HG03575 (cell line): ENCODE results near the gene PFAS.
"Not testable (repeated sequence)": the region's sequence is repeated elsewhere in the genome, so short reads cannot be mapped to it uniquely, and the experiment has no call there.

Experiments
- ATAC-seq: cut with Tn5 transposase; IDR thresholded peaks from one replicate; pipeline ENCODE4 v1.9.1; 2021; ENCODE audit not compliant: unreplicated experiment, insufficient number of reproducible peaks, low FRiP score; ENCODE audit errors: extremely low read depth

The PFAS gene

DNA sequence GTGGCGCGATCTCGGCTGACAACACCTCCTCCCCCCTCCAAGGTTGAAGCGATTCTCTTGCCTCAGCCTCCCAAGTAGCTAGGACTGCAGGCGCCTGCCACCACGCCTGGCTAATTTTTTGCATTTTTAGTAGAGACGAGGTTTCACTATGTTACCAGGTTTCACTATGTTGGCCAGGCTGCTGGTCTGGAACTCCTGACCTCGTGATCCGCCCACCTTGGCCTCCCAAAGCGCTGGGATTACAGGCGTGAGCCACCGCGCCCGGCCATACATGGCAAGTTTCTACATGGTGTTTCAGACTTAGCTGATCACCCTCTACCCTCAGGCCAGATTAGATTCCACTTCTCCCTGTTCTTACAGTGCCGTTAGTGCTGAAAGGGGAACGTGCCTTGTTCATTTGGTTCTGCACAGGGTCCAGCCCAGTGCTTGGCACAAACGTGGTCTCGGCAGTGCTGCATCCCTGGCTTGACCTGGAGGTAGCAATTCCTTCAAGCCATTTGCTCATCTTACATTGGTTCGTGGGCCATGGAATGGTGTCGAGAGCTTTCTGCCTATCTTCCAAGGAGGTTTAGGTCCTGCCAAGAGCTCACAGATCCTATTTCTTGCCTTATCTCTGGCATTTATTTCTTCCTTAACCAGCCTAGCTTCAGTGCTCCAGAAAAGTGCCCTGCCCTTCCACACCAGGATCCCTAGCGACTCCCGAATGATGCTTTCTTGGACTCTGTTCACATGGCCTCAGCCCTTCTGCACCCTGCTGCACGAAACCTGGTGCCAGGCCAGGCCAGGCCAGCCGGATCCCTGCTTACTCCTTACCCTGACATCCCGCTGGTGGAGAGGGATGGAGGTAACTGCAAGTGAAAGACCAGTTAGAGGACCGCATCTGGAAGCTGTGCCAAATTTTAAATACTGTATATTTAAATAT lies 23.9 kb upstream of the PFAS start:
- ATAC-seq, result no peak

DNA sequence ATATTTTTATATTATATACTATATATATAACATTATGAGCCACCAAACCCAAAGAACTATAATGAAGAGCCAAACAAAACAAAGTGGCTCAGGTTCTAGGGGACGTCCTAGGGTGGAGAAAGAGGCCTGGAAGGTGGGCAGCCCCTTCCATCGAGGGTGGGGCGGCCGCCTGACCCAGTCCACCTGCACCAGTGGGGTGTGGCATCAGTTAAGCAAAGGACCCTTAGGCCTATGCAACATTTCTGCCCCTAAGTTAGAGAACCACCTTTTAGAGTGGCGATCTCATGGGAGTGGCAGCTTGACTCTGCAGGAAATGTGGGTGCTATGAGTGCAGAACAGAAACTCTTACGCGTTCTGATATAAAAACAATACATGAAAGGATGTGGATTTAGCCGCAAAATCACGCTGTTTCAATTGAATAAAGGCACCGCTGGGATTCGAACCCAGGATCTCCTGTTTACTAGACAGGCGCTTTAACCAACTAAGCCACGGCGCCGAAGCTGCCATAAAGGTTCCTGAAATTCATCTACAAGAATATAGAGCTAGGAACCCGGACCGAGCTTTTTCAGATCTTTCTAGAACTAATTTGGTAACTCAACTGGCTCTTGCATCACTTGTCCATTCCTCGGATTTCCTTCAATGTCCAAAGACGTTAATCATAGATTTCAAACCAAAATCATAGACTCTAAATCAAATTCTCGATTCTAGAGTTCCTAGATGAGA lies 23.1 kb upstream of the PFAS start:
- ATAC-seq, result no peak

DNA sequence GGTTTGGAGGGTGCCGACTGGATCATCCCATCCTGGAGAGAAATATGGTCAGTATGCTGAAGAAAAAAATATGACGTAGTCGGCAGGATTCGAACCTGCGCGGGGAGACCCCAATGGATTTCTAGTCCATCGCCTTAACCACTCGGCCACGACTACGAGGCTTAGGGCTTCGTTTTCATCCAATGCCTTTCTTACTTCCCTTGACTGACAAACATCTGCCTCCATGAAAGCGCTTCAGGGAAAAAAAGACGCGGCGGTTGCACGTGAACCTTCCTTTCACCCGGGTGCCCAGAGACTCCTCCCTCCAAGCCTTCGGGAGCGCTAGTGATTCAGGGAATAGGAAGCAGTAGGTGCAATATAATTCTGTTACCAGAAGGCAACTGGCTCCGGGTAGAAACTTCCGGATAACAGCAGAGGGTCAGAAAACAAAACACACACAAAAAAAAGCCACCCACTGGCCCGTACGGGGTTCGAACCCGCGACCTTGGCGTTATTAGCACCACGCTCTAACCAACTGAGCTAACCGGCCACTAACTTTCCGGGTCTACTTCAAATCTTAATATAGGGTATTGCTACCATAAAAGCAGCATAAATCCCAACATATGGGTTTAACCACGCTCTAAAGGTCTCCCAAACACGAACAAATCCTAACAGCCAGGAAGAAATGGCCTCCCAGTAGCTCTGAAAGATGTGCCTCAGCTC lies 22.4 kb upstream of the PFAS start:
- ATAC-seq, result no peak

DNA sequence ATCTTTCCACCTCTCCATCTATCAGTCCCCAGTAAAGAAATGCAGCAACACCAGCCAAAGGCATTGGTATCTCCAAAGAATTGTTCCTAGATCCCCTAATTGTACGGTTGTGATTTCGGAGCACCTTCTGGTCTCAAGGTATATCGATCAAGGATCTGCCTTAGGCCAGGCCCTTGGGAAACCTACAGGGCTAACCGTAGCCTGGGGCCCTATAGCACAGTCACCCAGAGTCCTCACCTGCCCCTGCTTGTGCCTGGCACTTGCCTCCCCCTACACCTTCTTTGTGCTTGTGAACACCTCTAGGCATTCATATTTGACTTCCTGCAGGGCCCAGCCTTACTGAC lies 21.9 kb upstream of the PFAS start:
- ATAC-seq, result no peak

DNA sequence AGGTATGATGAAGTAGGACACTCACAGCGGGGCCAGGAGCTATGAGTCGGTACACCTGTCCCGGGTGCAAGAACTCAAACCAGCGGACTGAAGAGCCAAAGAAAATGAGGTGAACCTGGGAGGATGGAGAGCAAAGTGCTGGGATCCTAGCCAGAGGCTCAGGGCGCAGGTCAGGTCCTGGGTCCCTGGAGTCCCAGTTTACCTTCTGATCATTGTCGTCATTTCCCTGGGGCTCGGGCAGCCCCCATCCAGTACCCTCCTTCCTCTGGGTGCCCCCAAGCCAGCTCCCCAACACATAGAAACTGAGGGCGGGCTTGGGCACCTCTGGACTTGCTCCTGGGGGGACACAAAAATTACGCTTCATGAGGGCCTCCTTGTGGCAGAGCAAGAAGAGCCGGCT lies 17.4 kb upstream of the PFAS start:
- no peak for ATAC-seq

DNA sequence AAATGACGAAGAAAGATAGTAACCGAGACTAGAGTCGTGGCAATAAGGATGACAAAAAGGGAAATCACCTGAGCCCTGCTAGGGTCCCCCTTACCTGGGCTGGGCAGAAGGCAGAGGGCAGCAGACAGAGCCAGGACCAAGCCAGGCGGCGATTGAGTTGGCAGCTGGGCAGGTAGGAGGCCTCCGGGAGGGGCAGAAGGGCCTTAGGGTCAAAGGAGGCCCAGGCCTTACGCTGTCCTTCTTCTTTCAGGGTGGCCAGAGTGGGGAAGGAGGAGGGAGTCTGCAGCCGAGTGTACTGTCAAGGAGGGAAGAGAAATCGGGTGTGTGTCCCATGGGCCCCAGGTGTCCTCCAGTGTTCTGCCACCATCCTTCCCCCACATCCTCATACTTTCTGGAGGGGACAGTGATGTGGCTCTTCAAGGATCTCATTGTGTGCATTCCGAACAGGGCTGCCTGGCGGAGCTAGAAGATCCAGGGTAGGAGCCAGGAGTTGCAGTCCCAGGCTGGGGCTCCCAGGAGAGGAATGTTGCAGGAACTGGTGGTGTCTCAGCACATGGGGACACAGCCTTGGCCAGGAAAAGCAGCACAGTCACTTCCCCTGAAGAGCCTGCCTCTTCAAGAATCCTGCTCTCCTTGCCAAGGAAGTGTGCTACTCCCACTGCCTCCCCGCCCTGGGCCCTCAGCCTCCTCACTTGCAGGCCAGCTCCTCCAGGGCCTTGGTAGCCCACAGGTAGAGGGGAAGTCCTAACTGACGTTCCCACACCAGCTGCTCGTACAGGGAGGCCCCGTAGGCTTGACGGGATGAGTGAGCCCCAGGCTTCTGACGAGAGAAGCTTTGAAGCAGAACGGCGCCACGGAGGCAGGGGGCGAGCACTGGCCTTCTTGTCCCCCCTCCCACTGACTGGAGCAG lies 14.5 kb upstream of the PFAS start:
- ATAC-seq, result no peak

DNA sequence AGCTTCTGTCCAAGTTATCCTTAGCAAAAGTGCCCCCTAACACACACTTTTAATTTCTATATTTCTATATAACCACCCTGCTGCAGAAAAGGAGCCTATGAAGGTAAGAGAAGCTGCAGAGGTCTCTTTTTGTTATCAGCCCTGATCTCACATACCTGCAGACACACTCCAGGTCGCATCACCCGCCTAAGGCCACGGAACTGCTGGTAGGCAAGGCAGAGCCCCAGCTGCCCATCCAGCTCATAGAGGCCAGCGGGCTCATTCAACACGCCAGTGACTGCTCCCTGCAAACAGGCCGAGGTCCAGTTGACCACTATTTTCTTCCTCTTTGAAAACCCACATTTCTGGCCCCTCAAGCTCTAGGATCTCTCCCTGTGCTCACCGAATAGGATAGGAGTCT lies 13.4 kb upstream of the PFAS start:
- ATAC-seq, result no peak

DNA sequence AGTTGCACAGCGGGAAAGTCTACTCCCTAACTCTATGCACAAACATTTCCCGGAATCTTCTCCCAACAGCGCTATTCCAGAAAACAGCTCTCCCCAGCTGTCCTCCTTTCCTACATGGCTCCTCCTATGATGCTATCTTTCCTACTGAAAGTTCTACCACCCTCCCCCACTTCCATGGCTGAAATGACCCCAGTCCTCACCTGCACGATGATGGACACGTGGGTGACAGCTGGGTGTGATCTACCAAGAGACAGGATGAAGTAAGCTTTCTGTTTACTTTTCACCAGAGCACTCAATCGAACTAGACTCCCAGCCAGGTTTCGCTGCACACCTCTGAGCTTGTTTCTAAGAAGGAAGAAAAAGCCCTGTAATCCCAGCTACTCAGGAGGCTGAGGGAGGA lies 11.9 kb upstream of the PFAS start:
- no peak for ATAC-seq

DNA sequence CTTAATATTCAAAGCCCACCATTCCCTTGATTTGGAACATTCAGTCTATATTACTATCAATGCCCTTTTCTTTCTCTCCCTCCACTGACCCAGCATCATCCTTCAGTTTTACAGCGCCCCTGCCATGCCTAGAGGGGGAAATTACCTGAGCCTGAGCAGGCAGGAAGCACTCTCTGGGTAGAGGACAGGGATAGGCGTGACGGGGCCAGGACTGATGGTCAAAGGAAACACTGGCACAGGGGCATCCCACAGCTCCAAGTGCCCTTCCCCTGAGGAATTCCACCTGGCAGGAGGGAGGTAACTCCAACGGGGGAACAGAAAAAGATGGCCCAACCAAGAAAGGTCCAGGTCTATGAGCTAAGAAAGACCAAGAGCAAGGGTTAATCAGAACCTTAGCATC lies 11.2 kb upstream of the PFAS start:
- ATAC-seq, result no peak

DNA sequence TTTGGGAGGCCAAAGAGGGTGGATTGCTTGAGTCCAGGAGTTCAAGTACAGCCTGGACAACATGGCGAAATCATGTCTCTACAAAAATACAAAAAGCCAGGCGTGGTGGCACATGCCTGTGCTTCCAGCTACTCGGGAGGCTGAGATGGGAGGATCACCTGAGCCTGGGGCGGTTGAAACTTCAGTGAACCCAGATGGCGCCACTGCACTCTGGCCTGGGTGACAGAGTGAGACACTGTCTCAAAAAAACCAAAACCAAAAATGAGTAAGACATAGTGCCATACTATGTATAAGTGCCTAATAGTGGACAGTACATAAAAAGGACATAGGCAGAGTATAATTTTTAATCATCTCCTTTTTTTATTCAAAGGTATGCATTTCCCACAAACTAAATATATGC lies 5.3 kb upstream of the PFAS start:
- no peak for ATAC-seq

DNA sequence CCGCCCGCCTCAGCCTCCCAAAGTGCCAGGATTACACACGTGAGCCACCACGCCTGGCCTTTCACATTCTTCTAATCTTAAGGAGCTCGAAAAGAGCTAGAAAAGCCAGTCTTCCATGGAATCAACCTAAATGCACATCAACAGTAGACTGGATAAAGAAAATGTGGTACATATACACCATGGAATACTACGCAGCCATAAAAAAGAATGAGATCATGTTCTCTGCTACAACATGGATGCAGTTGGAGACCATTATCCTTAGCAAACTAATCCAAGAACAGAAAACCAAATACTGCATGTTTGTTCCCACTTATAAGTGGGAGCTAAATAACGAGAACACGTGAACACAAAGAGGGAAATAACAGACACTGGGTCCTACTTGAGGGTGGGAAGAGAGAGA lies 4.3 kb upstream of the PFAS start:
- no peak for ATAC-seq

DNA sequence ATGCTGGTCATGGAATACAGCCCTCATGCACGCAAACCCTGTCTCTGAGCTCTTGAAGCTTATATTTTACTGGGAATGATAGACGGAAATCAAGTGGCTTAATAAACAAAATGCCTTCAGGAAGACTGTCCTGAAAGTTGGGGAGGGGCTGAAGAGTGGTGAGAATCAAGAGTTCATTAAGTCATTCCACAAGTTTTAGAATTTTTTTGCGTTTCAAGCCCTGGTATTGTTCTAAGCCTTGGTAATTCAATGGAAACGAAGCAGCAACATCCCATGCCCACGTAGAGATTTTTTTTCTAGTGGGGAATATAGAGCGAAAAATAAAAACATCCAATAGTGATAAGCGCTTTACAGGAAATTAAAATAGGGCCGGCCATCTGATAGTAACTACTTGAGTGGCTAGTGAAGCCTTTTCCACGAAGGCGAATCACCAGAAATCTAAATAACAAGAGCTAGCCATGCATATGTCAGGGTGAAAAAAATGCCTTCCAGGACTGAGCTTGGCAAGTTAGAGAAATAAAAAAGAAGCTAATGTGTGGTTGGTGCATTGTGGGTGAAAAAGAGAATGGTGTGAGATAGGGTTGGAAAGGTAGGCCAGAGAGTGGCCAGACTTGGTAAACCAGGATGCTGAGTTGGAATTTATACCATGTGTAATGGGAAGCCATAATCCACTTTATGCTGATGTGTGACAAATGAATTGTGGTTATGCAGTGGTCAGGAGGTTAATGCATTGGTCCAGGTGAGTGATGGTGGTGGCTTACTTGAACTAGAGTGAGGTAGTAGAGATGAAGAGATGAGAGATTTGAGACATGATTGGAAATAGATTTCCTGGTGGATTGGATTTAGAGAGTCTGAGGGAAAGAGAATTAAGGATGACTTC lies 772 bp downstream of the PFAS start:
- no peak for ATAC-seq

DNA sequence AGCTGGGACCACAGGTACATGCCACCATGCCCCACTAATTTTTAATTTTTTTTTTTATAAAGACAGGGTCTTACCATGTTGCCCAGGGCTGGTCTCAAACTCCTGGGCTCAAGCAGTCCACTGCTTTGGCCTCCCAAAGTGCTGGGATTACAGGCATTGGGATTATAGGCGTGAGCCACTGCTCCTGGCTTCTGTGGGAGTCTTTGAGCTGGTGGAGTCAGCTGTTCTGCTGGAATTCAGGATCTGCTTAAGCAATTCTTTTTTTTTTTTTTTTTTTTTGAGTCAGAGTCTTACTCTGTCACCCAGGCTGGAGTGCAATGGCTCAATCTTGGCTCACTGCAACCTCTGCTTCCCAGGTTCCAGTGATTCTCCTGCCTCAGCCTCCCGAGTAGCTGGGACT lies 2.3 kb downstream of the PFAS start:
- ATAC-seq, result not testable (repeated sequence)

DNA sequence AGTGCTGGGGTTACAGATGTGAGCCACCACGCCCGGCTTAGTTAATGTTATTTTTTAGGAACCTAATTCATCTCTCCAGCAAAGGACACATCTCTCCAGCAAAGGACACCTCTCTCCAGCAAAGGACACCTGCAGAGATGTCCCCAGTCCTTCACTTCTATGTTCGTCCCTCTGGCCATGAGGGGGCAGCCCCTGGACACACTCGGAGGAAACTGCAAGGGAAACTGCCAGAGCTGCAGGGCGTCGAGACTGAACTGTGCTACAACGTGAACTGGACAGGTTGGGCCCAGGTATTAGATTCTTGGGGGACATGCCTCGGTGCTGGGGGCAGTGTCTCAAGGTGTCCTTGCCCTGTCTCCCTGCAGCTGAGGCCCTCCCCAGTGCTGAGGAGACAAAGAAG lies 4.7 kb downstream of the PFAS start:
- no peak for ATAC-seq

DNA sequence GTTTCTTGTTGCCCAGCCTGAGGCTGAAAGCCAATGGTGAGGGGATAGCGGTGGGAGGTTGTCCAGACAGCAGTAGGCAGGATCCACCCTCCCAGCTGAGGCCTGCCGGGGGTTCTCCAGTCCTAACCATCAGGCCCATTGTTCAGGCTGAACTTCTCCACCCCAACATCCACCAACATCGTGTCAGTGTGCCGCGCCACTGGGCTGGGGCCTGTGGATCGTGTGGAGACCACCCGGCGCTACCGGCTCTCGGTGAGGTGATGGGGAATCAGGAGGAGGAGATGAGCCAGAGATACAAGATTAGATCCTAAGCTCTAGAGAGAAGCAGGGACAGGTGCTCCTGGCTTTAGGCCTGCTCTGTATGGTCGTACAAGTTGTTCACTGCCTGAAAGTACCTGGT lies 5.8 kb downstream of the PFAS start:
- ATAC-seq, result no peak

DNA sequence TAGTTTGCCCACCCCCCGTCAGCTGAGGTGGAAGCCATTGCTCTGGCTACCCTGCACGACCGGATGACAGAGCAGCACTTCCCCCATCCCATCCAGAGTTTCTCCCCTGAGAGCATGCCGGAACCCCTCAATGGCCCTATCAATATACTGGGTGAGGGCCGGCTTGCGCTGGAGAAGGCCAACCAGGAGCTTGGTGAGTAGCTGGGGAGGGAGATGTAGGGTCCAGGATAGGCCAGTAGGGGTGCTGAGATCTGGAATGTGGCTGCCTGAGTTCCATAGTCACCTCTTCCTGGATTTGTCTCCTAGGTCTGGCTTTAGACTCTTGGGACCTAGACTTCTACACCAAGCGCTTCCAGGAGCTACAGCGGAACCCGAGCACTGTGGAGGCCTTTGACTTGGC lies 6.4 kb downstream of the PFAS start:
- no peak for ATAC-seq

DNA sequence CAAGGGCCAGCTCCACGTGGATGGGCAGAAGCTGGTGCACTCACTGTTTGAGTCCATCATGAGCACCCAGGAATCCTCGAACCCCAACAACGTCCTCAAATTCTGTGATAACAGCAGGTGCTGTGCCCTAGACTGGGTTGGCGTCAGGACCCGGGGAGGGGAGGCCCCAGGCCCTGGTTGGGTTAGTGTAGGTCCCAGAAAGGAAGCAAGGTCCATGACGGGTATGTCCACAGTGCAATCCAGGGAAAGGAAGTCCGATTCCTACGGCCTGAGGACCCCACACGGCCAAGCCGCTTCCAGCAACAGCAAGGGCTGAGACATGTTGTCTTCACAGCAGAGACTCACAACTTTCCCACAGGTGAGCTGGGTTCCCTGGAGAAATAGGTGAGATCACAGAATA lies 7.2 kb downstream of the PFAS start:
- no peak for ATAC-seq

DNA sequence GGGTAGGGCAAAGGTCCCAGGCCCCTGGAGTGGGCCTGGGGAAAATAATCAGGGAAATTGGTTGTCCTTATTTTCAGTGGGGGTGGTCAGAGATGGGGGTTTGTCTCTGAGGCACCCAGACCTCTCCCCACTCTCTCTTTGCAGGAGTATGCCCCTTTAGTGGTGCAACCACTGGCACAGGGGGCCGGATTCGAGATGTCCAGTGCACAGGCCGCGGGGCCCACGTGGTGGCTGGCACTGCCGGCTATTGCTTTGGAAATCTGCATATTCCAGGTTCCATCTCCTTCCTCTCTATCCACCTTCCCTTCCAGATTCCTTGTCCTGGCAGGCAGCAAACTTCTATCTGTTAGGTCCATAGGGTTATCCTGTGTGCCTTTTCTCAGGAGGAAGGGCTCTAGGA lies 7.6 kb downstream of the PFAS start:
- no peak for ATAC-seq
